Prostate gland (tissue), 2 donors: ENCODE results near the gene SEMA3E. TPM values are rescaled to one million over a fixed set of nuclear protein-coding genes. Genes with fewer than 3 reads are reported as not detected.
A peak's percentile ranks its signal among the peaks of the same experiment; 100 is the strongest.

Source experiments
- DNase-seq: peaks from one replicate; pipeline ENCODE4 v3.0.0-alpha.2; 2019; ENCODE audit warnings: low spot score
- H3K27ac ChIP-seq, 2 donors: fragments of 200-600 bp; sonication (generic); 2 replicates each; pipeline ENCODE4 v1.5.1; 2017 to 2019
- H3K27me3 ChIP-seq: fragments of 200-600 bp; sonication (generic); replicated peaks from 2 replicates; pipeline ENCODE4 v1.5.1; 2019; ENCODE audit not compliant: insufficient read depth
- H3K36me3 ChIP-seq, 2 donors: fragments of 200-600 bp; sonication (generic); 1 replicate in 1 of 2; 2 replicates in 1 of 2; pipeline versions ENCODE4 v1.5.1 to v1.8.1; 2017 to 2019
- H3K4me1 ChIP-seq: fragments of 200-600 bp; sonication (generic); replicated peaks from 2 replicates; pipeline ENCODE4 v1.5.1; 2019
- H3K4me3 ChIP-seq, 2 donors: fragments of 200-600 bp; sonication (generic); 2 replicates each; pipeline ENCODE4 v1.5.1; 2017 to 2019
- H3K9me3 ChIP-seq: fragments of 200-600 bp; sonication (generic); 2 replicates; pipeline ENCODE4 v1.5.1; 2017
- POLR2A ChIP-seq: fragments of 450-650 bp; IDR thresholded peaks from one replicate; pipeline ENCODE4 v1.6.1; 2016; ENCODE audit warnings: antibody characterized with exemption, mild to moderate bottlenecking
- POLR2AphosphoS5 ChIP-seq: sonication (generic); formaldehyde crosslinking; IDR thresholded peaks from one replicate; pipeline ENCODE4 v1.6.1; 2017; ENCODE audit warnings: antibody characterized with exemption
- WGBS: methylation state at CpG from one replicate; pipeline ENCODE4 v1.1.5; 2018; 5-methylcytosine and 5-hydroxymethylcytosine counted together
- intact Hi-C: fragments of 100-400 bp; cut with DNase I; formaldehyde crosslinking; loops from one replicate; pipeline ENCODE4 v1.14.2; 2022
- total RNA-seq, 2 donors: library from RNA; depleted of rRNA; stranded (reverse); fragments of >200 nt; gene quantifications; one replicate each; pipeline ENCODE4 v1.1.0, GENCODE V29; 2016
- TF ChIP-seq, protein P1 (sequence below), 4 experiments: fragments of 200-600 bp in 2 of 4; fragments of 450-650 bp in 2 of 4; sonication (generic) in 2 of 4; IDR thresholded peaks; 1 replicate in 3 of 4; 2 replicates in 1 of 4; pipeline ENCODE4 v1.5.1; 2016 to 2019; ENCODE audit warnings: antibody characterized with exemption in 4 of 4, mild to moderate bottlenecking in 2 of 4, moderate library complexity in 2 of 4

Gene SEMA3E
- total RNA-seq, 2 donors from 2014 or later = 2.6 to 4.8 TPM

DNA sequence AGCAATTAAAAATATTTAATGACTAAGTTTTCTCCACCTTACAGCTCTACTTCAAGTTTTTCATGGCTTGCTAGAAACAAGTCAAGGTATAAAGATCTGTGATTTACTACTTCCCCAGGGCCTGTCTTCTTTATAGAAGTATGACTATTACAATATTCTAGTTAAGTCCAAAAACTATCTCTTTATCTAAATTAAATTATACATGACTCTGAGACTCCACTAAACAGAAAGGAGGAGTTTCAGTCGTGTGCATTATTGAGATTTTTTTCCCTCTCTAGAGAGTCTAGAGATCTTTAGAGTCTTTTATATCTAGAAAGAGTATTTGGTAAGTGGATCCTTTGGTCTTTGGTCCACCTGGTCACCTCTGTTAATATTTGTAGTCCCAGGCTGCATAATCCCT, 100.7 kb downstream of the SEMA3E start:
- TF ChIP-seq, protein P1, sequence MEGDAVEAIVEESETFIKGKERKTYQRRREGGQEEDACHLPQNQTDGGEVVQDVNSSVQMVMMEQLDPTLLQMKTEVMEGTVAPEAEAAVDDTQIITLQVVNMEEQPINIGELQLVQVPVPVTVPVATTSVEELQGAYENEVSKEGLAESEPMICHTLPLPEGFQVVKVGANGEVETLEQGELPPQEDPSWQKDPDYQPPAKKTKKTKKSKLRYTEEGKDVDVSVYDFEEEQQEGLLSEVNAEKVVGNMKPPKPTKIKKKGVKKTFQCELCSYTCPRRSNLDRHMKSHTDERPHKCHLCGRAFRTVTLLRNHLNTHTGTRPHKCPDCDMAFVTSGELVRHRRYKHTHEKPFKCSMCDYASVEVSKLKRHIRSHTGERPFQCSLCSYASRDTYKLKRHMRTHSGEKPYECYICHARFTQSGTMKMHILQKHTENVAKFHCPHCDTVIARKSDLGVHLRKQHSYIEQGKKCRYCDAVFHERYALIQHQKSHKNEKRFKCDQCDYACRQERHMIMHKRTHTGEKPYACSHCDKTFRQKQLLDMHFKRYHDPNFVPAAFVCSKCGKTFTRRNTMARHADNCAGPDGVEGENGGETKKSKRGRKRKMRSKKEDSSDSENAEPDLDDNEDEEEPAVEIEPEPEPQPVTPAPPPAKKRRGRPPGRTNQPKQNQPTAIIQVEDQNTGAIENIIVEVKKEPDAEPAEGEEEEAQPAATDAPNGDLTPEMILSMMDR (IDR thresholded peaks at IDR 0.05) = no peak
- TF ChIP-seq POLR2AphosphoS5 (no peak), POLR2A (no peak)
- intact Hi-C loops = no loop called here
- Histone ChIP-seq H3K27ac (no peak overlapping the region), H3K4me3 (no peak overlapping the region), H3K4me1 (no peaks in the 10 kb centered on the region), H3K9me3 (no peaks in the 10 kb centered on the region), H3K36me3 (no peaks in the 10 kb centered on the region), H3K27me3 (no peaks in the 10 kb centered on the region)
- WGBS = 41% methylated on average over 1 of the region's 1 CpG
- no peak for DNase-seq

DNA sequence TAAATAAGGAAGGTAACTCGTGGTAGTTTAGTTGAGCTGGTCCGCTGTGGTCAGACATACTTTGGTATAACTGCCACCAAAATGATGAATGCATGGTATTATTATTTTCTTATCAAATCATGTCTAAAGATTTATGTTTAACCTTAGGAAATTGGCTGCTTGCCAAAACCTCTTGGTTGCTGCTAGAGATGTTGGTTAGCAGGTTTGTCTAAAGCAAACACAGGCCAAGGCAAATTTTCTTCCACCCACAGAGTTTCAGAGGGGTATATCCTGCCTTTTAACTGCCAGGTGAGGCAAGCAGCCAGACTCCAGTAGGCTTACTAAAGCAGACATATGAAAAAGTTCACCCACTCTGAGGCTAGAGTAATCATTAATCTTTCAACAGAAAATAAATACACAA, 101.4 kb downstream of the SEMA3E start:
- TF ChIP-seq POLR2AphosphoS5 = peak; percentile 9
- TF ChIP-seq, protein P1 (IDR thresholded peaks at IDR 0.05) = no peak
- TF ChIP-seq POLR2A = no peak
- no peaks in the 10 kb centered on the region for H3K27me3 ChIP-seq
- 33% methylated on average over 2 of the region's 2 CpGs for WGBS
- H3K9me3 ChIP-seq = no peaks in the 10 kb centered on the region
- DNase-seq = peak; percentile 25
- no peaks in the 10 kb centered on the region for H3K36me3 ChIP-seq
- no peaks in the 10 kb centered on the region for H3K4me1 ChIP-seq
- no peak overlapping the region for H3K27ac ChIP-seq
- H3K4me3 ChIP-seq = no peak overlapping the region
- intact Hi-C loops = no loop called here

DNA sequence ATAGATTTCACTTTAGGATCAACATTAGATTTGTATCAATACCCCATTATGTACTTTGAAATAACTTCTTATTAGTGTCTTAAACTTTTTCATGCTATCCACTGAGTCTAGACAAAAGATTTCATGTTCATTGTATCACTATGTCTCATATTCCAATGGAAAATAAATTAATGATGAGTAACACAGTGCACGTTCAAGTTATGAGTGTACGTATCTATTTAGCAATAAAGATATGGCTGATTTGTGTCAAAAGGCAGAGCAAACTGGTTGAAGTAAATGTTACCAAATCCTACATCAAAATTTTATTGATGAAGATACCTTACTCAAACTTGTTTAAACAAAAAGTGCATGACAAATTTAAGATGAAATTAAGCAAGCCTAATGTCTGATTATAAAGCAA, 102.4 kb downstream of the SEMA3E start:
- Histone ChIP-seq H3K4me3 (no peak overlapping the region), H3K36me3 (no peaks in the 10 kb centered on the region), H3K27ac (no peak overlapping the region), H3K9me3 (no peaks in the 10 kb centered on the region), H3K27me3 (no peaks in the 10 kb centered on the region), H3K4me1 (no peaks in the 10 kb centered on the region)
- intact Hi-C loops = no loop called here
- 41% methylated on average over 2 of the region's 2 CpGs for WGBS
- no peak for DNase-seq
- TF ChIP-seq POLR2AphosphoS5 = no peak
- TF ChIP-seq POLR2A = no peak
- TF ChIP-seq, protein P1 (IDR thresholded peaks at IDR 0.05) = no peak

GRCh38 chr7:83541187-83541960, 107.6 kb downstream of the SEMA3E start:
- Histone ChIP-seq H3K4me3 (no peak overlapping the region), H3K27me3 (no peaks in the 10 kb centered on the region), H3K4me1 (no peaks in the 10 kb centered on the region), H3K27ac (no peak overlapping the region), H3K36me3 (no peaks in the 10 kb centered on the region), H3K9me3 (no peaks in the 10 kb centered on the region)
- intact Hi-C loops = no loop called here
- no peak for DNase-seq
- 95% methylated on average over 7 of the region's 7 CpGs for whole genome bisulfite sequencing
- TF ChIP-seq, protein P1 (IDR thresholded peaks at IDR 0.05) = no peak
- TF ChIP-seq POLR2A (no peak), POLR2AphosphoS5 (no peak)

GRCh38 chr7:83534488-83534887, 114.5 kb downstream of the SEMA3E start:
- no peak overlapping the region for H3K27ac ChIP-seq
- H3K27me3 ChIP-seq = no peaks in the 10 kb centered on the region
- no peaks in the 10 kb centered on the region for H3K4me1 ChIP-seq
- intact Hi-C loops = no loop called here
- no peak for DNase-seq
- TF ChIP-seq POLR2A (no peak), POLR2AphosphoS5 (no peak)
- TF ChIP-seq, protein P1 (IDR thresholded peaks at IDR 0.05) = no peak
- no peak overlapping the region for H3K4me3 ChIP-seq
- H3K9me3 ChIP-seq = no peaks in the 10 kb centered on the region
- H3K36me3 ChIP-seq = no peaks in the 10 kb centered on the region
